Astrocyte of the cerebellum (primary cell): ENCODE measurements around the gene CEACAM16.

Source experiments
- DNase-seq: peaks from one replicate; pipeline ENCODE4 v3.0.0-alpha.2; 2011; ENCODE audit warnings: low read depth
- H3K4me3 ChIP-seq: 2 replicates; pipeline ENCODE4 v1.5.1; 2011; ENCODE audit warnings: mild to moderate bottlenecking, low read depth, low read length, moderate library complexity
- CTCF ChIP-seq: IDR thresholded peaks from 2 replicates; pipeline ENCODE4 v1.5.1; 2012; ENCODE audit warnings: low read length, low read depth, moderate library complexity, mild to moderate bottlenecking; ENCODE audit errors: missing control alignments
- in situ Hi-C: cut with HindIII; loops from 2 replicates; pipeline ENCODE4 v1.10.0; 2017; ENCODE audit warnings: low sequenced_read_pairs

CEACAM16 gene

GRCh38 chr19:44752816-44753625, 54.1 kb downstream of the CEACAM16 start:
- H3K4me3 ChIP-seq = peak overlapping the region; percentile 76
- DNase-seq = peak; percentile 92
- no peak for TF ChIP-seq CTCF
- in situ Hi-C loops = no loop called here

GRCh38 chr19:44753626-44753931, 54.6 kb downstream of the CEACAM16 start:
- no peak for TF ChIP-seq CTCF
- in situ Hi-C loops = no loop called here
- no peak for DNase-seq
- peak overlapping the region; percentile 76 for H3K4me3 ChIP-seq

GRCh38 chr19:44753932-44754749, 55.2 kb downstream of the CEACAM16 start:
- DNase-seq = no peak
- peak overlapping the region; percentile 76 for H3K4me3 ChIP-seq
- in situ Hi-C loops = no loop called here

GRCh38 chr19:44754750-44755080, 55.8 kb downstream of the CEACAM16 start:
- no peak for TF ChIP-seq CTCF
- in situ Hi-C loops = no loop called here
- no peak for DNase-seq
- H3K4me3 ChIP-seq = peak overlapping the region; percentile 76

More at GRCh38 chr19:44753932-44754749, 55.2 kb downstream of the CEACAM16 start:
- TF ChIP-seq CTCF = no peak

GRCh38 chr19:44755219-44755618, 56.3 kb downstream of the CEACAM16 start:
- no peak for DNase-seq
- no peak for TF ChIP-seq CTCF
- in situ Hi-C loops = no loop called here
- no peak overlapping the region for H3K4me3 ChIP-seq

GRCh38 chr19:44756089-44756562, 57.2 kb downstream of the CEACAM16 start:
- DNase-seq = no peak
- in situ Hi-C loops = no loop called here
- no peak overlapping the region for H3K4me3 ChIP-seq
- TF ChIP-seq CTCF = no peak
